Activated CD4-positive, alpha-beta T cell treated with anti-CD3 and anti-CD28 coated beads for 4 hours (primary cell): ENCODE data around the gene CELSR2.
A peak's percentile ranks its signal among the peaks of the same experiment; 100 is the strongest.

Experiments used
- DNase-seq, 2 donors: peaks; one replicate each; pipeline ENCODE4 v3.0.0-alpha.2; 2020

CELSR2 gene

GRCh38 chr1:109252167-109252892 lies 3.0 kb downstream of the CELSR2 start:
- no peak for DNase-seq

GRCh38 chr1:109252893-109253802 lies 3.8 kb downstream of the CELSR2 start:
- no peak for DNase-seq

DNA sequence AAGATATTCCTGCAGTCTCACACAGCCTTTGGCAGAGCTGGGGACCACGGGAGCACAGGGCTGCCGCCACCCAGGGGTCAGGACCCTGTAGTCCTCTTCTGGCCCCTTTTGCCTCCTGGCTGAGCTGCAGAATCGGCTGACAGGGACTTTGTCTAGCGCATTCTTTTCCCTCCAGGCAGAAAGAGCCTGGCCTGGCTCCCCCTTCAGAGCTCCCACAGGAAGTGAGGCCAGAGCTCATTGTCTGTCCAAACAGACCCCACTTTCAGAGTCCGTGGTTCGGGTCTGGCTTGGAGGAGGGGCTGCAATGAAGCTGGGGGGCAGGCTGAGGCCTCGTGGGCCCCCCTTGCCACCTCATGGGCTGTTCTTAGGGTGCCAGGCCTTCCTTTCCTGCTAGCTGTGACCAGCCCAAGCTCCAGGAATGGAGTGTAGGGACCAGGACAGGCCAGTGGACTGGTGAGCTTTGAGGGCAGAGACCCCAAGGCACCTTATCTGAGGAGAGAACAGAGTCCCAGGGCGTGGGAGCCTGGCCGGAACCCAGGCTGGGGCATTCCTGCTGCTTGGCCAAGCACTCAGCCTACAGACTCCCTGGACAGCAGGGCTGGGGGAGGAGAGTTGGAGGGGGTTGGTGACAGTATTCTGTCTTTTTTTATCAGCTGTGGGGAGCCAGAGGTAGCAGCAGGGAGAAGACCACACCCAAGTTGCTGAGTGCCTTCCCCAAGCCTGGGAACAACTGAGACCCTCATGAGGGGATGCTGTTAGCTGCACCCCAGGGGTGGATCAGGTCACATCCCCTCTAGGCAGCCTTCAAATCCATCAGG lies 4.7 kb downstream of the CELSR2 start:
- DNase-seq: no peak

GRCh38 chr1:109254621-109255096 lies 5.3 kb downstream of the CELSR2 start:
- no peak for DNase-seq

- DNase-seq: no peak
Measured at GRCh38 chr1:109255097-109255651, 5.8 kb downstream of the CELSR2 start.

DNA sequence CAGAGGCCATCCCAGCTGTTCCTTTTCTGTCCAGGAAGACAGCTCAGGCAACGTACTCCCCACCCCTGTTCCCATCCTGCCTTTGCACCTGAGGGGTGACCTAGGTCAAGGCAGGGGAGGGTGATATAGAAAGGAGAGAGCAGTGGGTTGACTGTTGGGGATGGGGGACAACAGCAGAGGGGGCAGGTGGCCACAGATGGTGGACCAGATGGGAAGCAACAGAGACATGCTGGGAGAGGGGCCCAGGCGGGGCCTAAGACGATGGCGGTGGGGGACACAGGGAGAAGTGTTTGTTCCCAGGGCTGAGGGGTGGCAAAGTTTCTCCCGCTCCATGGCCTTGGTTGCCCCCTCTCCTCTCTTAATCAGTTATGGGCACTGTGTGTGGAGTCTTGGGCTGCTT lies 6.3 kb downstream of the CELSR2 start:
- DNase-seq: no peak

DNA sequence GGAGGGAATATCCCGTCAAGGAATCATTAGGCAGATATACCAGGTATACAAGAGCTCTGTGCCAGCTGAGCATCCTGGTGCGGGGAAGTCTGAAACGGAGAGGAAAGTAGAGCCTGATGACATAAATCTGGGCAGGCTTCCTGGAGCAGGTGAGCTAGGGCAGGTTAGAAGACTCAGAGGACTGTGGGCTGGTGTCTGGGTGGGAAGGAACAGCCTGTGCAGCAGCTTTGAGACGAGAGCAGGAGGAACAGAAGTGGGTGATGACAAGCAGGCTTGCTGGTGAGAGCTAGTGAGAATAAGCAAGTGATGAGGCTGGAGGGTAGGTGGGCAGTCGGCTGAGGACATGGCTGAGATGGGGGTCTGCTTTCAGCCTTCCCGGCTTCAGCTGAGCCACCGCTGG lies 6.7 kb downstream of the CELSR2 start:
- no peak for DNase-seq

GRCh38 chr1:109256971-109257681 lies 7.8 kb downstream of the CELSR2 start:
- no peak for DNase-seq

GRCh38 chr1:109257682-109258421 lies 8.5 kb downstream of the CELSR2 start:
- no peak for DNase-seq

- DNase-seq: no peak
Measured at GRCh38 chr1:109258481-109259466, 9.4 kb downstream of the CELSR2 start.

- DNase-seq: no peak
Measured at GRCh38 chr1:109259674-109260557, 10.6 kb downstream of the CELSR2 start.

DNA sequence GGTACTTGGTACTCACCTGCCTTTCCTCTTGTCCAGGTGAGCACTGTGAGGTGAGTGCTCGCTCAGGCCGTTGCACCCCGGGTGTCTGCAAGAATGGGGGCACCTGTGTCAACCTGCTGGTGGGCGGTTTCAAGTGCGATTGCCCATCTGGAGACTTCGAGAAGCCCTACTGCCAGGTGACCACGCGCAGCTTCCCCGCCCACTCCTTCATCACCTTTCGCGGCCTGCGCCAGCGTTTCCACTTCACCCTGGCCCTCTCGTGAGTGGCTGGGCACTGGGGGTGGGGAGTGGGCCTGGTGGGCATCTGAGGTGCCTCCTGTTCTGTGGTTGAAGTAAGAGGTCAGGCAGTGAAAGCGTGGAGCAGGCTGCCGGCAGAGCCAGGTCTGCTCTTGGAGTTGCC lies 11.7 kb downstream of the CELSR2 start:
- no peak for DNase-seq

- no peak for DNase-seq
Measured at GRCh38 chr1:109261578-109261977, 12.2 kb downstream of the CELSR2 start.

GRCh38 chr1:109262231-109263055 lies 13.1 kb downstream of the CELSR2 start:
- DNase-seq: no peak

DNA sequence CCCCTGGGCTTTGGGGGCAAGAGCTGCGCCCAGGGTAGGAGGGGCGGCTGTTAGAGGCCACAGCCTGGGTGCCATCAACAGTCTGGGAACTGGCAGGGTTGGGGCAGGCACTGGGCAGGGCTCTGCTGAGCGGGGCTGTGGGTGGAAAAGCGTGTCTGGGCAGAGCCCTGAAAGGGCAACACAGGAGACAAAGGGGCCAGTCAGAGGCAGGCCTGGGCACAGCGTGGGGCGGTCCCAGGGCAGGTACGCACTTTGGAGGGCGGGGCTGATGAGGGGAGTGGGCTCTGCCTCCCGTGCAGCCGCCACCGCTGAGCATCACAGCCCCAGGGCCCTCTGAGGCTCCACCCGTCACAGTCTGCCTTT lies 13.9 kb downstream of the CELSR2 start:
- DNase-seq: no peak

DNA sequence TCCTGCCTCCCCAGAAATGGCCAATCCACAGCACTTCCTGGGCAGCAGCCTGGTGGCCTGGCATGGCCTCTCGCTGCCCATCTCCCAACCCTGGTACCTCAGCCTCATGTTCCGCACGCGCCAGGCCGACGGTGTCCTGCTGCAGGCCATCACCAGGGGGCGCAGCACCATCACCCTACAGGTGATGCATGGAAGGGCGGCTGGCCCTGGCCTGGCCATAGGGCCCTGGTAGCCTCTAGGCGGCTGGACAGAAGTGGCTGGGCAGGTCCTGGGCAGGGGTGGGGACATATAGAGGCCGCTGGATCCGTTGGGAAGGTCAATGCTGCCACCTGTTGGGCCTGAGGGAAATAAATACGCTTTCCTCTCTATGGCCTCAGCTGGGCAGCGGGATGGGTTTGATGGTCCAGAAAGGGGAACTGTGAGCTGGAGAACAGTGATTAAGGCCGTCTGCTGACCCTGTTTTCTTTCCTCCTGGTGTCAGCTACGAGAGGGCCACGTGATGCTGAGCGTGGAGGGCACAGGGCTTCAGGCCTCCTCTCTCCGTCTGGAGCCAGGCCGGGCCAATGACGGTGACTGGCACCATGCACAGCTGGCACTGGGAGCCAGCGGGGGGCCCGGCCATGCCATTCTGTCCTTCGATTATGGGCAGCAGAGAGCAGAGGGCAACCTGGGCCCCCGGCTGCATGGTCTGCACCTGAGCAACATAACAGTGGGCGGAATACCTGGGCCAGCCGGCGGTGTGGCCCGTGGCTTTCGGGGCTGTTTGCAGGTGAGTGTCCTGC lies 14.4 kb downstream of the CELSR2 start:
- peak; percentile 68 to 73 for DNase-seq

GRCh38 chr1:109264379-109264755 lies 15.0 kb downstream of the CELSR2 start:
- no peak for DNase-seq
